ENCODE results near the gene CPNE7. TPM values are rescaled to one million over a fixed set of nuclear protein-coding genes. Genes with fewer than 3 reads are reported as not detected.

CPNE7 gene
- total RNA-seq, 2 donors from 2014 or later, result 1.5 to 2.1 TPM

GRCh38 chr16:89531821-89532526, 43.6 kb upstream of the CPNE7 start:
- no peaks in the 10 kb centered on the region for H3K4me1 Mint-ChIP-seq
- Histone ChIP-seq H3K9me3 (ENCODE audit: control insufficient read depth, low read length) (no peaks in the 10 kb centered on the region), H3K36me3 (ENCODE audit: control insufficient read depth, insufficient read depth, low read length) (peaks cover 75% of the 10 kb centered on the region), H3K9ac (ENCODE audit: extremely low read depth, low read length, poor library complexity, severe bottlenecking) (no peak overlapping the region), H3K4me3 (ENCODE audit: low read length) (no peak overlapping the region), H3K4me1 (ENCODE audit: control insufficient read depth, insufficient read depth, low read length) (no peaks in the 10 kb centered on the region), H3K27me3 (ENCODE audit: control insufficient read depth, insufficient read depth, low read length, poor library complexity, severe bottlenecking) (no peaks in the 10 kb centered on the region), H3K27ac (ENCODE audit: low read depth, low read length) (no peak overlapping the region)
- 96 to 98% methylated on average over 15 to 31 of the region's 31 CpGs for WGBS, 2 experiments (ENCODE audit: insufficient coverage in 1 of 2, insufficient read length in 1 of 2)
- TF ChIP-seq CTCF (conservative IDR thresholded peaks at IDR 0.05), result no peak
- no peak overlapping the region for H3K4me3 Mint-ChIP-seq
- H3K27ac Mint-ChIP-seq, result peak overlapping the region; percentile 26
- no peaks in the 10 kb centered on the region for H3K27me3 Mint-ChIP-seq (ENCODE audit: insufficient read depth)
- no peak for DNase-seq
- no peaks in the 10 kb centered on the region for H3K9me3 Mint-ChIP-seq
- peaks cover 81% of the 10 kb centered on the region for H3K36me3 Mint-ChIP-seq (ENCODE audit: low read depth)

GRCh38 chr16:89534252-89534756, 41.3 kb upstream of the CPNE7 start:
- Histone ChIP-seq H3K27me3 (ENCODE audit: control insufficient read depth, insufficient read depth, low read length, poor library complexity, severe bottlenecking) (no peaks in the 10 kb centered on the region), H3K9me3 (ENCODE audit: control insufficient read depth, low read length) (no peaks in the 10 kb centered on the region), H3K9ac (ENCODE audit: extremely low read depth, low read length, poor library complexity, severe bottlenecking) (no peak overlapping the region), H3K4me1 (ENCODE audit: control insufficient read depth, insufficient read depth, low read length) (no peaks in the 10 kb centered on the region), H3K4me3 (ENCODE audit: low read length) (no peak overlapping the region), H3K27ac (ENCODE audit: low read depth, low read length) (no peak overlapping the region), H3K36me3 (ENCODE audit: control insufficient read depth, insufficient read depth, low read length) (peaks cover 76% of the 10 kb centered on the region)
- peaks cover 74% of the 10 kb centered on the region for H3K36me3 Mint-ChIP-seq (ENCODE audit: low read depth)
- H3K4me1 Mint-ChIP-seq, result no peaks in the 10 kb centered on the region
- no peak overlapping the region for H3K27ac Mint-ChIP-seq
- no peaks in the 10 kb centered on the region for H3K27me3 Mint-ChIP-seq (ENCODE audit: insufficient read depth)
- no peaks in the 10 kb centered on the region for H3K9me3 Mint-ChIP-seq
- H3K4me3 Mint-ChIP-seq, result no peak overlapping the region
- TF ChIP-seq CTCF (conservative IDR thresholded peaks at IDR 0.05), result no peak
- no peak for DNase-seq
- WGBS, 2 experiments (ENCODE audit: insufficient coverage in 1 of 2, insufficient read length in 1 of 2), result 93 to 95% methylated on average over 6 to 11 of the region's 11 CpGs

DNA sequence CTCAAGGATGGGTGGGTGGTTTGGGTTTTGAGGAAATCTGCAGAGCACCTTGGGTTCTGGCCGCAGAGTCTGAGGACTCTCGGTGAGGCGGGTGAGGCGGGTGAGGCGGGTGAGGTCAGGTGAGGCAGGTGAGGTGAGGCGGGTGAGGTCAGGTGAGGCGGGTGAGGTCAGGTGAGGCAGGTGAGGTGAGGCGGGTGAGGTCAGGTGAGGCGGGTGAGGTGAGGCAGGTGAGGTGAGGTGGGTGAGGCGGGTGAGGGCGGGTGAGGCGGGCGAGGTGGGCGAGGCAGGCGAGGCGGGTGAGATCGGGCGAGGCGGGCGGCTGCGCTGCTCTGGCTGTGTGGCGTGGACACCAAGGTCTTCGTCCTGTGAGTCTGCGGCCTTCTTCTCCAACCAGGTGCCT, 39.2 kb upstream of the CPNE7 start:
- H3K36me3 Mint-ChIP-seq (ENCODE audit: low read depth), result peaks cover 66% of the 10 kb centered on the region
- peaks cover 74% of the 10 kb centered on the region for H3K36me3 ChIP-seq (ENCODE audit: control insufficient read depth, insufficient read depth, low read length)
- TF ChIP-seq CTCF (conservative IDR thresholded peaks at IDR 0.05), result no peak

More for the DNA sequence above, 39.2 kb upstream of the CPNE7 start:
- H3K9me3 Mint-ChIP-seq, result no peaks in the 10 kb centered on the region
- WGBS, 2 experiments (ENCODE audit: insufficient coverage in 1 of 2, insufficient read length in 1 of 2), result 95 to 100% methylated on average over 3 to 15 of the region's 24 CpGs
- H3K4me3 ChIP-seq (ENCODE audit: low read length), result no peak overlapping the region
- no peak overlapping the region for H3K9ac ChIP-seq (ENCODE audit: extremely low read depth, low read length, poor library complexity, severe bottlenecking)
- no peaks in the 10 kb centered on the region for H3K4me1 Mint-ChIP-seq
- H3K27me3 Mint-ChIP-seq (ENCODE audit: insufficient read depth), result no peaks in the 10 kb centered on the region
- no peak overlapping the region for H3K4me3 Mint-ChIP-seq
- DNase-seq, result no peak
- no peak overlapping the region for H3K27ac Mint-ChIP-seq
- H3K27me3 ChIP-seq (ENCODE audit: control insufficient read depth, insufficient read depth, low read length, poor library complexity, severe bottlenecking), result no peaks in the 10 kb centered on the region
- no peaks in the 10 kb centered on the region for H3K4me1 ChIP-seq (ENCODE audit: control insufficient read depth, insufficient read depth, low read length)
- no peaks in the 10 kb centered on the region for H3K9me3 ChIP-seq (ENCODE audit: control insufficient read depth, low read length)
- H3K27ac ChIP-seq (ENCODE audit: low read depth, low read length), result no peak overlapping the region
